GM12892 (cell line): ENCODE results near the gene MS4A7.

Experiments used
- DNase-seq: peaks from one replicate; pipeline ENCODE4 v3.0.0; 2011; ENCODE audit not compliant: insufficient read length
- FAIRE-seq: peaks from 2 replicates; lab custom pipeline; 2011; peaks lifted over from hg19 to GRCh38; lab: Jason Lieb, UNC
- POLR2A ChIP-seq: IDR thresholded peaks from 2 replicates; pipeline ENCODE4 v1.6.1; 2011; ENCODE audit warnings: low read depth, low read length, control low read depth
- POLR2AphosphoS5 ChIP-seq: IDR thresholded peaks from 2 replicates; pipeline ENCODE4 v1.6.1; 2011; ENCODE audit warnings: low read depth, low read length, control low read depth
- TAF1 ChIP-seq: IDR thresholded peaks from 2 replicates; pipeline ENCODE4 v1.6.1; 2011; ENCODE audit warnings: low read depth, mild to moderate bottlenecking, control low read depth, low read length, borderline replicate concordance

The MS4A7 gene

DNA sequence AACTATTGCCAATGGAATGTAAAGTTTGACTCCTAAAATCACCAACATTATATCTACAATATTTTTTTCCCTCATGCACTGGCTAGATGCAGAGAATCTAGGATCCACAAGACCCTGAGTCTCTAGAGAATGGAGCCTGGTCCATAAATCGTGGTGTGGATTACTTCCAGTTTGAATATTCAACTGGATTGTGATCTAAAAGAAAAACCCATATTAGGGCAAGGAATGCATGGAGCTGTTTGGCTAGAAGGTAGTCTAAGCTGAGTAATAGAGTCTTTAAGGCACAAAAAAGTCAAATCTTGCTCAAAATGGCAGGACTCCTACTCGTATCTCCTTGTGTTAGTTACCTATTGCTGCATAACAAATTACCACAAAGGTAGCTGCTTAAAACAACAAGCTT, 41.7 kb downstream of the MS4A7 start:
- FAIRE-seq (no peak), DNase-seq (no peak)
- TF ChIP-seq POLR2A (no peak), POLR2AphosphoS5 (no peak), TAF1 (no peak)

GRCh38 chr11:60422609-60423008, 44.3 kb downstream of the MS4A7 start:
- FAIRE-seq, result no peak

DNA sequence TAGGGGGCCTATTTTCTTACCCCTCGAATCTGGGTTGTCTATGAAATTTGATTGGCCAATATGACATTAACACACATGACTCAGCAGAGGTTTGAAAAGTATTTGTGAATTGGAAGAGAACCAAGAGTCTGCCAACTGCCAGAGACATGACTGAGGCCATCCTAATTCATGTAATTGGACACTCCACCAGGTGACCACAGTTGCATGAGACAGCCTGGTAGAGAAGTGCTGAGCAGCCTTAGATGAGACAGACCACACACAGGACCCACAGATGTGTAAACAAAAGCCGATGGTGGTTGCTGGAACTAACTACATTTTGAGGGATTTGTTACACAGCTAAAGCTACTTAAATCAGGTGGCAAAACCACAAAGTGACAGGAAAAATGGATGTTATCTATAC, 50.2 kb downstream of the MS4A7 start:
- FAIRE-seq (no peak), DNase-seq (no peak)
- TF ChIP-seq POLR2A (no peak), TAF1 (no peak), POLR2AphosphoS5 (no peak)

More at GRCh38 chr11:60422609-60423008, 44.3 kb downstream of the MS4A7 start:
- DNase-seq, result no peak
- TF ChIP-seq POLR2AphosphoS5 (no peak), TAF1 (no peak), POLR2A (no peak)

DNA sequence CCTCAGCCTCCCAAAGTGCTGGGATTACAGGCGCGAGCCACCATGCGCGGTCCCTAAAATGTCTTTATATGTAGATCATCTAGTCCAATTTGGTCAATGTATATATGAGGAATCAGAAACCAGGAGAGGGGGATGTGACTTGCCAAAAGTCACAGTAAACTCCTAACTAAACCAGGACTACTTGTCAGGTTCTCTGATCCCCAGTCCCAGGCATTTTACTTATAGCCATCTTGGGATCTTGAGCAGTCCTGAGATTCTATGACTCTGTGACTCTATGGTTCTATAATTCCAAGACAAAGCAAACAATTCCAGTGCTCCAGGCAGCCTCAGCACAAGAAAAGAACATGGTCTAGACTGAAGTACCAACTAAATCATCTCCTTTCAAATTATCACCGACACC, 50.9 kb downstream of the MS4A7 start, which contains the start of gene MS4A5:
MS4A5 (plus strand) TSS at position 301 of the 400 bp plus-strand sequence. CDS start 103 bp downstream, outside the sequence.
- DNase-seq (no peak), FAIRE-seq (no peak)
- TF ChIP-seq POLR2AphosphoS5 (no peak), TAF1 (no peak), POLR2A (no peak)

GRCh38 chr11:60431251-60431650, 52.9 kb downstream of the MS4A7 start:
- FAIRE-seq, result no peak
- TF ChIP-seq POLR2A, result no peak
- DNase-seq, result no peak

DNA sequence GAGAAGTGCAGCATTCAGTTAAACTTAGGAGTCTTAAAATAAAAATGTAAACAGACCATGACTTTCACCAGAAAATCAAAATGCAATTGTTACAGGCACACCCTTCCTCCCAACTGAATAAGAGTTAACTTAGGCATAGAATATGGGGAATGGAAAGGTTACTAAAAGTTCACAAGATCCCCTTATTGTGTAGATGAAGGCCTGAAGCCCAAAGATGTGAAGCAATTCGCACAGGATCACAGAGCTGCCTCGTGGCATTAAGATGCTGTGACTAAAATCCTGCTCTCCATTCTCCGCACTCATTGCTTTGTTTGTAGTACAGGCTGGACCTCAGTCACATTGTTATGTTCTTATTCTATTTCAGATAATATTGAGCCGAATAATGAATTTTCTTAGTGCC, 55.1 kb downstream of the MS4A7 start:
- TF ChIP-seq TAF1 (no peak), POLR2A (no peak), POLR2AphosphoS5 (no peak)

More for the DNA sequence above, 55.1 kb downstream of the MS4A7 start:
- DNase-seq, result no peak
- FAIRE-seq, result no peak
